ENCODE results near the gene ERICH6B. TPM values are rescaled to one million over a fixed set of nuclear protein-coding genes. Genes with fewer than 3 reads are reported as not detected.

The ERICH6B gene
- total RNA-seq, 1 donor from 2014 or later = not detected

GRCh38 chr13:45492538-45492937 lies 123.0 kb downstream of the ERICH6B start:
- no peak for DNase-seq

Small RNAs within 50 kb of the gene (small RNA-seq; reads per million reads assigned to genes)
- gene RNA5SP27 (not detected), gene TIMM9P3 (not detected)

Other genes with a start within 250 kb of the ERICH6B start
- gene SLC25A30, start 197.4 kb downstream of the ERICH6B start, total RNA-seq = 11.2 TPM
- 52.6 TPM for gene COG3, start 150.8 kb downstream of the ERICH6B start, total RNA-seq
- not detected for gene CBY2, start 86.6 kb upstream of the ERICH6B start, total RNA-seq
- gene SIAH3, start 236.0 kb upstream of the ERICH6B start, total RNA-seq = 9.8 TPM

Data from occipital lobe (tissue), 3 donors.